Activated CD8-positive, alpha-beta T cell treated with anti-CD3 and anti-CD28 coated beads for 36 hours (primary cell): Measurements from ENCODE around the gene TEX264. TPM values are rescaled to one million over a fixed set of nuclear protein-coding genes. Genes with fewer than 3 reads are reported as not detected.
A peak's percentile ranks its signal among the peaks of the same experiment; 100 is the strongest.

ENCODE experiments used
- ATAC-seq: fragments of 200-7000 bp; cut with Tn5 transposase; one replicate; pipeline ENCODE4 v1.10.0; 2021; ENCODE audit warnings: mild to moderate bottlenecking, moderate library complexity
- CTCF ChIA-PET: fragments of 350-600 bp; sonication (Branson Sonifier 250); formaldehyde crosslinking; loops from one replicate; lab custom pipeline; 2021; ENCODE audit warnings: antibody characterized with exemption; lab: Charles Lee
- POLR2A ChIA-PET: fragments of 350-600 bp; sonication (Branson Sonifier 250); formaldehyde crosslinking; loops from one replicate; lab custom pipeline; 2021; ENCODE audit warnings: antibody characterized with exemption; lab: Charles Lee
- DNase-seq: peaks from one replicate; pipeline ENCODE4 v3.0.0-alpha.2; 2020
- H3K27ac Mint-ChIP-seq: one replicate; pipeline ENCODE4 v1.8.0; 2021; ENCODE audit warnings: mild to moderate bottlenecking, mixed read lengths
- H3K27me3 Mint-ChIP-seq: one replicate; pipeline ENCODE4 v1.8.0; 2021; ENCODE audit warnings: mixed read lengths
- H3K36me3 Mint-ChIP-seq: one replicate; pipeline ENCODE4 v1.8.0; 2021; ENCODE audit warnings: low read depth, mixed read lengths
- H3K4me1 Mint-ChIP-seq: one replicate; pipeline ENCODE4 v1.8.0; 2021; ENCODE audit warnings: low read depth, mixed read lengths
- H3K4me3 Mint-ChIP-seq: one replicate; pipeline ENCODE4 v1.8.0; 2021; ENCODE audit warnings: mild to moderate bottlenecking, moderate library complexity, mixed read lengths
- H3K9me3 Mint-ChIP-seq: one replicate; pipeline ENCODE4 v1.8.0; 2021; ENCODE audit warnings: mixed read lengths
- CTCF ChIP-seq: fragments of 200-600 bp; IDR thresholded peaks from one replicate; pipeline ENCODE4 v1.8.0; 2022; ENCODE audit warnings: antibody characterized with exemption, mild to moderate bottlenecking
- intact Hi-C: fragments of 100-400 bp; cut with micrococcal nuclease; formaldehyde crosslinking; loops from one replicate; pipeline ENCODE4 v1.10.0; 2022
- total RNA-seq, 2 experiments: library from RNA; stranded (reverse); gene quantifications; one replicate each; pipeline ENCODE4 v1.2.3, GENCODE V29; 2021

The TEX264 gene
- total RNA-seq, 2 experiments from 2014 or later = 24.9 to 26.0 TPM

GRCh38 chr3:51709675-51710074, 38.6 kb downstream of the TEX264 start:
- Mint-ChIP-seq H3K4me1 (peaks cover 10% of the 10 kb centered on the region), H3K4me3 (peak overlapping the region; percentile 48), H3K36me3 (peaks cover 2% of the 10 kb centered on the region), H3K27ac (peak overlapping the region; percentile 77), H3K9me3 (no peaks in the 10 kb centered on the region), H3K27me3 (peaks cover 3% of the 10 kb centered on the region)
- CTCF ChIA-PET = interaction anchor here (1.2 to 3.0 kb wide), 10 partner anchors 10 to 208 kb away, joined by 3 to 20 read pairs (median 6); no protein-coding TSS in a partner anchor
- DNase-seq (peak; percentile 17), ATAC-seq (peak; percentile 32)
- intact Hi-C loops = no loop called here
- TF ChIP-seq CTCF = no peak
- POLR2A ChIA-PET = interaction anchor here (0.6 to 1.5 kb wide), 3 partner anchors 18 to 348 kb away, joined by 3 read pairs; no protein-coding TSS in a partner anchor

GRCh38 chr3:51710631-51711351, 39.7 kb downstream of the TEX264 start:
- intact Hi-C loops = no loop called here
- DNase-seq (peak; percentile 42), ATAC-seq (peak; percentile 53)
- TF ChIP-seq CTCF = no peak
- peaks cover 10% of the 10 kb centered on the region for H3K4me1 Mint-ChIP-seq
- CTCF ChIA-PET = interaction anchor here (1.1 to 3.0 kb wide), 11 partner anchors 9 to 209 kb away, joined by 3 to 20 read pairs (median 5); no protein-coding TSS in a partner anchor
- H3K9me3 Mint-ChIP-seq = no peaks in the 10 kb centered on the region
- no peak overlapping the region for H3K4me3 Mint-ChIP-seq
- POLR2A ChIA-PET = interaction anchor here (0.6 kb wide), 1 partner anchor 8 kb away, joined by 3 read pairs; no protein-coding TSS in a partner anchor
- H3K27me3 Mint-ChIP-seq = peaks cover 3% of the 10 kb centered on the region
- no peak overlapping the region for H3K27ac Mint-ChIP-seq
- H3K36me3 Mint-ChIP-seq = peaks cover 2% of the 10 kb centered on the region

- no peak overlapping the region for H3K4me3 Mint-ChIP-seq
- no peak overlapping the region for H3K27ac Mint-ChIP-seq
- H3K36me3 Mint-ChIP-seq = peaks cover 2% of the 10 kb centered on the region
- no peaks in the 10 kb centered on the region for H3K9me3 Mint-ChIP-seq
- ATAC-seq (no peak), DNase-seq (no peak)
- intact Hi-C loops = no loop called here
- ChIA-PET POLR2A (interaction anchor here (0.7 kb wide), 1 partner anchor 212 kb away, joined by 3 read pairs; the partner anchor contains the start of gene DCAF1), CTCF (interaction anchor here (1.7 to 3.0 kb wide), 6 partner anchors 8 to 130 kb away, joined by 4 to 20 read pairs (median 6); no protein-coding TSS in a partner anchor)
- H3K4me1 Mint-ChIP-seq = peaks cover 5% of the 10 kb centered on the region
- peaks cover 3% of the 10 kb centered on the region for H3K27me3 Mint-ChIP-seq
- TF ChIP-seq CTCF = no peak
Measured at GRCh38 chr3:51711352-51712037, 40.4 kb downstream of the TEX264 start.

- no peak for TF ChIP-seq CTCF
- H3K36me3 Mint-ChIP-seq = peaks cover 2% of the 10 kb centered on the region
- POLR2A ChIA-PET = interaction anchor here (0.7 kb wide), 1 partner anchor 212 kb away, joined by 3 read pairs; the partner anchor contains the start of gene DCAF1
- intact Hi-C loops = no loop called here
- no peak overlapping the region for H3K4me3 Mint-ChIP-seq
- DNase-seq (no peak), ATAC-seq (no peak)
- no peaks in the 10 kb centered on the region for H3K9me3 Mint-ChIP-seq
- peaks cover 5% of the 10 kb centered on the region for H3K4me1 Mint-ChIP-seq
- CTCF ChIA-PET = interaction anchor here (3.0 kb wide), 1 partner anchor 88 kb away, joined by 16 read pairs; no protein-coding TSS in a partner anchor
- H3K27ac Mint-ChIP-seq = no peak overlapping the region
- H3K27me3 Mint-ChIP-seq = peaks cover 3% of the 10 kb centered on the region
Measured at GRCh38 chr3:51712038-51712420, 41.0 kb downstream of the TEX264 start.
